CD14-positive monocyte (primary cell): ENCODE measurements around the gene RHOT2. TPM values are rescaled to one million over a fixed set of nuclear protein-coding genes. Genes with fewer than 3 reads are reported as not detected.

ENCODE experiments used
- DNase-seq, 3 donors: peaks; one replicate each; pipeline ENCODE4 v3.0.0-alpha.2; 2011 to 2022
- H2AFZ ChIP-seq: 2 replicates; pipeline ENCODE4 v1.6.0; 2012; ENCODE audit warnings: mild to moderate bottlenecking, low read depth, low read length, inconsistent platforms; ENCODE audit not compliant: insufficient read depth, poor library complexity, severe bottlenecking
- H3K27ac ChIP-seq, 2 donors: 1 replicate in 1 of 2; 2 replicates in 1 of 2; pipeline ENCODE4 v1.5.1; 2012 to 2013; ENCODE audit warnings: low read length in 2 of 2, control low read depth in 1 of 2, inconsistent platforms in 1 of 2, low read depth in 1 of 2, mild to moderate bottlenecking in 1 of 2
- H3K27me3 ChIP-seq, 2 donors: one replicate each; pipeline versions ENCODE4 v1.6.0 to v1.6.1; 2011 to 2013; ENCODE audit warnings: low read length in 2 of 2; ENCODE audit not compliant: control insufficient read depth in 2 of 2, insufficient read depth in 2 of 2
- H3K36me3 ChIP-seq, 2 donors: replicated peaks in 1 of 2; 1 replicate in 1 of 2; 2 replicates in 1 of 2; pipeline versions ENCODE4 v1.5.1 to v1.6.1; 2012 to 2013; ENCODE audit warnings: low read length in 2 of 2, control low read depth in 1 of 2, inconsistent platforms in 1 of 2, mild to moderate bottlenecking in 1 of 2; ENCODE audit not compliant: insufficient read depth in 2 of 2, control insufficient read depth in 1 of 2
- H3K4me1 ChIP-seq, 2 donors: 1 replicate in 1 of 2; 2 replicates in 1 of 2; pipeline versions ENCODE4 v1.5.1 to v1.6.1; 2012 to 2013; ENCODE audit warnings: low read length in 2 of 2, control low read depth in 1 of 2, inconsistent platforms in 1 of 2, mild to moderate bottlenecking in 1 of 2, moderate library complexity in 1 of 2; ENCODE audit not compliant: insufficient read depth in 2 of 2, control insufficient read depth in 1 of 2
- H3K4me2 ChIP-seq: replicated peaks from 2 replicates; pipeline ENCODE3; 2012; ENCODE audit warnings: low read length, moderate library complexity, mild to moderate bottlenecking; ENCODE audit not compliant: poor library complexity, severe bottlenecking; ENCODE audit errors: extremely low read depth
- H3K4me3 ChIP-seq, 3 experiments: fragments of 200-600 bp in 1 of 3; sonication (generic) in 1 of 3; replicated peaks in 1 of 3; 1 replicate in 2 of 3; 2 replicates in 1 of 3; pipeline ENCODE4 v1.5.1; 2011 to 2013; ENCODE audit warnings: low read length in 3 of 3, mild to moderate bottlenecking in 3 of 3, control low read depth in 2 of 3, low read depth in 2 of 3, inconsistent platforms in 1 of 3, moderate library complexity in 1 of 3
- H3K79me2 ChIP-seq: 2 replicates; pipeline ENCODE4 v1.6.0; 2012; ENCODE audit warnings: mild to moderate bottlenecking, control low read depth, inconsistent platforms, low read length, moderate library complexity; ENCODE audit not compliant: insufficient read depth
- H3K9ac ChIP-seq: 2 replicates; pipeline ENCODE4 v1.6.0; 2017; ENCODE audit warnings: low read length, mild to moderate bottlenecking; ENCODE audit not compliant: insufficient read depth, poor library complexity, severe bottlenecking
- H3K9me3 ChIP-seq, 2 donors: replicated peaks in 1 of 2; 1 replicate in 1 of 2; 2 replicates in 1 of 2; pipeline versions ENCODE4 v1.5.1 to v1.6.1; 2012 to 2013; ENCODE audit warnings: low read length in 2 of 2, control low read depth in 1 of 2; ENCODE audit not compliant: control insufficient read depth in 1 of 2, insufficient read depth in 1 of 2
- H4K20me1 ChIP-seq: 2 replicates; pipeline ENCODE4 v1.6.0; 2012; ENCODE audit warnings: mild to moderate bottlenecking, low read length, control low read depth, moderate library complexity; ENCODE audit not compliant: insufficient read depth
- H3K27ac Mint-ChIP-seq, 7 donors: one replicate each; pipeline ENCODE4 v1.8.0; 2020; ENCODE audit warnings: mild to moderate bottlenecking in 7 of 7, mixed read lengths in 7 of 7, moderate library complexity in 6 of 7, inconsistent platforms in 2 of 7
- H3K27me3 Mint-ChIP-seq, 3 donors: one replicate each; pipeline ENCODE4 v1.8.0; 2021 to 2022; ENCODE audit warnings: low read depth in 3 of 3, mild to moderate bottlenecking in 3 of 3, mixed read lengths in 3 of 3, moderate library complexity in 3 of 3, inconsistent platforms in 1 of 3
- H3K36me3 Mint-ChIP-seq, 2 donors: one replicate each; pipeline ENCODE4 v1.8.0; 2020; ENCODE audit warnings: mixed read lengths in 2 of 2, inconsistent platforms in 1 of 2, mild to moderate bottlenecking in 1 of 2
- H3K4me1 Mint-ChIP-seq: one replicate; pipeline ENCODE4 v1.8.0; 2020; ENCODE audit warnings: mild to moderate bottlenecking, mixed read lengths
- H3K4me3 Mint-ChIP-seq, 2 donors: one replicate each; pipeline ENCODE4 v1.8.0; 2020; ENCODE audit warnings: mild to moderate bottlenecking in 2 of 2, mixed read lengths in 2 of 2, moderate library complexity in 1 of 2
- H3K9me3 Mint-ChIP-seq, 7 donors: one replicate each; pipeline ENCODE4 v1.8.0; 2020 to 2022; ENCODE audit warnings: mixed read lengths in 7 of 7, mild to moderate bottlenecking in 6 of 7, moderate library complexity in 6 of 7, inconsistent platforms in 2 of 7
- WGBS: methylation state at CpG from one replicate; pipeline ENCODE4 v1.1.5; 2013; ENCODE audit warnings: missing lambda C conversion rate; ENCODE audit not compliant: insufficient coverage; 5-methylcytosine and 5-hydroxymethylcytosine counted together
- intact Hi-C, 2 donors: fragments of 100-400 bp; cut with micrococcal nuclease; formaldehyde crosslinking; loops; one replicate each; pipeline versions ENCODE4 v1.15.0 to v1.15.1; 2023
- polyA plus RNA-seq, 3 donors: library from polyadenylated mRNA; depleted of rRNA in 1 of 3; unstranded in 2 of 3; stranded (reverse) in 1 of 3; fragments of 300-500 nt in 2 of 3; fragments of >200 nt in 1 of 3; fragmentation: Illumina TruSeq in 2 of 3; gene quantifications; 1 replicate in 2 of 3; 2 replicates in 1 of 3; pipeline ENCODE4 v1.2.3, GENCODE V29; 2012 to 2021
- TF ChIP-seq, protein P1 (sequence below): fragments of 200-600 bp; IDR thresholded peaks from one replicate; pipeline ENCODE4 v1.8.0; 2022; ENCODE audit warnings: antibody characterized with exemption, mild to moderate bottlenecking

Gene RHOT2
- polyA plus RNA-seq, 3 donors, result 25.4 to 276 (median 26.3) TPM

GRCh38 chr16:676913-677312 is 9.0 kb downstream of the RHOT2 start:
- TF ChIP-seq, protein P1, sequence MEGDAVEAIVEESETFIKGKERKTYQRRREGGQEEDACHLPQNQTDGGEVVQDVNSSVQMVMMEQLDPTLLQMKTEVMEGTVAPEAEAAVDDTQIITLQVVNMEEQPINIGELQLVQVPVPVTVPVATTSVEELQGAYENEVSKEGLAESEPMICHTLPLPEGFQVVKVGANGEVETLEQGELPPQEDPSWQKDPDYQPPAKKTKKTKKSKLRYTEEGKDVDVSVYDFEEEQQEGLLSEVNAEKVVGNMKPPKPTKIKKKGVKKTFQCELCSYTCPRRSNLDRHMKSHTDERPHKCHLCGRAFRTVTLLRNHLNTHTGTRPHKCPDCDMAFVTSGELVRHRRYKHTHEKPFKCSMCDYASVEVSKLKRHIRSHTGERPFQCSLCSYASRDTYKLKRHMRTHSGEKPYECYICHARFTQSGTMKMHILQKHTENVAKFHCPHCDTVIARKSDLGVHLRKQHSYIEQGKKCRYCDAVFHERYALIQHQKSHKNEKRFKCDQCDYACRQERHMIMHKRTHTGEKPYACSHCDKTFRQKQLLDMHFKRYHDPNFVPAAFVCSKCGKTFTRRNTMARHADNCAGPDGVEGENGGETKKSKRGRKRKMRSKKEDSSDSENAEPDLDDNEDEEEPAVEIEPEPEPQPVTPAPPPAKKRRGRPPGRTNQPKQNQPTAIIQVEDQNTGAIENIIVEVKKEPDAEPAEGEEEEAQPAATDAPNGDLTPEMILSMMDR, result no peak
- Histone ChIP-seq H3K4me1 (peaks cover 26 to 38% of the 10 kb centered on the region in 2 donors), H3K27me3 (peaks cover 3 to 30% of the 10 kb centered on the region in 2 donors), H2AFZ (no peak overlapping the region), H3K4me3 (no peak overlapping the region), H3K9me3 (no peaks in the 10 kb centered on the region), H3K4me2 (no peak overlapping the region), H3K27ac (no peak overlapping the region), H3K79me2 (peaks cover 16% of the 10 kb centered on the region), H4K20me1 (peaks cover 45% of the 10 kb centered on the region), H3K36me3 (peaks cover 23 to 30% of the 10 kb centered on the region in 2 donors), H3K9ac (no peak overlapping the region)
- peaks cover 19 to 31% of the 10 kb centered on the region in 2 donors for H3K36me3 Mint-ChIP-seq
- peak overlapping the region in 1 of 2 donors; percentile 78 for H3K4me3 Mint-ChIP-seq
- H3K4me1 Mint-ChIP-seq, result peaks cover 23% of the 10 kb centered on the region
- DNase-seq, result no peak
- peaks cover 0 to 5% (median 0%) of the 10 kb centered on the region in 7 donors for H3K9me3 Mint-ChIP-seq
- H3K27me3 Mint-ChIP-seq, result peaks cover 21 to 38% (median 23%) of the 10 kb centered on the region in 3 donors
- 76% methylated on average over 23 of the region's 23 CpGs for WGBS
- no peak overlapping the region for H3K27ac Mint-ChIP-seq
- intact Hi-C loops, result no loop called here

DNA sequence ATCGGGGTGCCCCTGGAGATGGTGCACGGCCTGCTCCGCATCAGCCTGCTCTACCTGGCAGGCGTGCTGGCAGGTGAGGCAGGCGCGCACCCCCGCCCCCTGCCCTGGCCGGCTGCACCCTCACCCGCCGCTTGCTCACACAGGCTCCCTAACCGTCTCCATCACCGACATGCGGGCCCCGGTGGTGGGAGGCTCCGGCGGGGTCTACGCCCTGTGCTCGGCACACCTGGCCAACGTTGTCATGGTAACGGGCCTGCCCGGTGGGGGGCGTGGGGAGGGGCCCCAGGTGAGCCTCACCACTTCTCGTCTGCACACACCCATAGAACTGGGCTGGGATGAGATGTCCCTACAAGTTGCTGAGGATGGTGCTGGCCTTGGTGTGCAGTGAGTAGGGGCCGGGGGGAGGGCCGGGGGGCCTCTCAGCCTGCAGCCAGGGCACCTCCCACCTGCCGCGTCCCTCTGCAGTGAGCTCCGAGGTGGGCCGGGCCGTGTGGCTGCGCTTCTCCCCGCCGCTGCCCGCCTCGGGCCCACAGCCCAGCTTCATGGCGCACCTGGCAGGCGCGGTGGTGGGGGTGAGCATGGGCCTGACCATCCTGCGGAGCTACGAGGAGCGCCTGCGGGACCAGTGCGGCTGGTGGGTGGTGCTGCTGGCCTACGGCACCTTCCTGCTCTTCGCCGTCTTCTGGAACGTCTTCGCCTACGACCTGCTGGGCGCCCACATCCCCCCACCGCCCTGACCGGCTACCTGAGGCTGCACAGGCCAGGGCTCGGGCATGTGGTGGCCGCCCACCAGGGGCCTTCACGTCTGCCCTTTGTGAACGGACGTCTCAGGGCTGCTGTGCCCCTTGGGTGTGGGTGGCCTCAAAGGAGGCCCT is 9.6 kb downstream of the RHOT2 start:
- Mint-ChIP-seq H3K4me3 (peak overlapping the region in 1 of 2 donors; percentile 30), H3K36me3 (peaks cover 21 to 32% of the 10 kb centered on the region in 2 donors), H3K27ac (no peak overlapping the region), H3K4me1 (peaks cover 24% of the 10 kb centered on the region), H3K27me3 (peaks cover 21 to 38% (median 23%) of the 10 kb centered on the region in 3 donors), H3K9me3 (peaks cover 0 to 5% (median 0%) of the 10 kb centered on the region in 7 donors)
- Histone ChIP-seq H3K9me3 (no peaks in the 10 kb centered on the region), H3K4me3 (no peak overlapping the region), H2AFZ (no peak overlapping the region), H3K36me3 (peaks cover 23 to 30% of the 10 kb centered on the region in 2 donors), H3K79me2 (peaks cover 22% of the 10 kb centered on the region), H3K9ac (no peak overlapping the region), H4K20me1 (peaks cover 47% of the 10 kb centered on the region), H3K27ac (no peak overlapping the region), H3K27me3 (peaks cover 3 to 30% of the 10 kb centered on the region in 2 donors), H3K4me1 (peaks cover 27 to 43% of the 10 kb centered on the region in 2 donors), H3K4me2 (no peak overlapping the region)
- intact Hi-C loops, result loop anchor here in 1 of 2 donors (2.0 kb wide), 1 partner anchor 15 kb away; no protein-coding TSS in a partner anchor
- 78% methylated on average over 36 of the region's 57 CpGs for WGBS
- TF ChIP-seq, protein P1, result no peak
- DNase-seq, result no peak
